ENCODE results near the gene TSPAN9. TPM values are rescaled to one million over a fixed set of nuclear protein-coding genes. Genes with fewer than 3 reads are reported as not detected.

TSPAN9 gene
- total RNA-seq, 1 donor from 2014 or later = 49.4 TPM

GRCh38 chr12:3283137-3283680, 206.0 kb downstream of the TSPAN9 start:
- Mint-ChIP-seq H3K27me3 (ENCODE audit: low read depth) (no peaks in the 10 kb centered on the region), H3K27ac (no peak overlapping the region), H3K9me3 (no peaks in the 10 kb centered on the region), H3K4me3 (no peak overlapping the region), H3K4me1 (no peaks in the 10 kb centered on the region), H3K36me3 (peaks cover 10% of the 10 kb centered on the region)
- DNase-seq (ENCODE audit: low spot score in 2 of 2, unreplicated experiment in 2 of 2) = no peak
- TF ChIP-seq, protein P1, sequence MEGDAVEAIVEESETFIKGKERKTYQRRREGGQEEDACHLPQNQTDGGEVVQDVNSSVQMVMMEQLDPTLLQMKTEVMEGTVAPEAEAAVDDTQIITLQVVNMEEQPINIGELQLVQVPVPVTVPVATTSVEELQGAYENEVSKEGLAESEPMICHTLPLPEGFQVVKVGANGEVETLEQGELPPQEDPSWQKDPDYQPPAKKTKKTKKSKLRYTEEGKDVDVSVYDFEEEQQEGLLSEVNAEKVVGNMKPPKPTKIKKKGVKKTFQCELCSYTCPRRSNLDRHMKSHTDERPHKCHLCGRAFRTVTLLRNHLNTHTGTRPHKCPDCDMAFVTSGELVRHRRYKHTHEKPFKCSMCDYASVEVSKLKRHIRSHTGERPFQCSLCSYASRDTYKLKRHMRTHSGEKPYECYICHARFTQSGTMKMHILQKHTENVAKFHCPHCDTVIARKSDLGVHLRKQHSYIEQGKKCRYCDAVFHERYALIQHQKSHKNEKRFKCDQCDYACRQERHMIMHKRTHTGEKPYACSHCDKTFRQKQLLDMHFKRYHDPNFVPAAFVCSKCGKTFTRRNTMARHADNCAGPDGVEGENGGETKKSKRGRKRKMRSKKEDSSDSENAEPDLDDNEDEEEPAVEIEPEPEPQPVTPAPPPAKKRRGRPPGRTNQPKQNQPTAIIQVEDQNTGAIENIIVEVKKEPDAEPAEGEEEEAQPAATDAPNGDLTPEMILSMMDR (IDR thresholded peaks at IDR 0.05; ENCODE audit: unreplicated experiment) = no peak

GRCh38 chr12:3284405-3284804, 207.2 kb downstream of the TSPAN9 start:
- Mint-ChIP-seq H3K9me3 (no peaks in the 10 kb centered on the region), H3K27ac (no peak overlapping the region), H3K36me3 (peaks cover 8% of the 10 kb centered on the region), H3K27me3 (ENCODE audit: low read depth) (no peaks in the 10 kb centered on the region), H3K4me3 (no peak overlapping the region), H3K4me1 (no peaks in the 10 kb centered on the region)
- TF ChIP-seq, protein P1 (IDR thresholded peaks at IDR 0.05; ENCODE audit: unreplicated experiment) = no peak
- no peak for DNase-seq (ENCODE audit: low spot score in 2 of 2, unreplicated experiment in 2 of 2)

DNA sequence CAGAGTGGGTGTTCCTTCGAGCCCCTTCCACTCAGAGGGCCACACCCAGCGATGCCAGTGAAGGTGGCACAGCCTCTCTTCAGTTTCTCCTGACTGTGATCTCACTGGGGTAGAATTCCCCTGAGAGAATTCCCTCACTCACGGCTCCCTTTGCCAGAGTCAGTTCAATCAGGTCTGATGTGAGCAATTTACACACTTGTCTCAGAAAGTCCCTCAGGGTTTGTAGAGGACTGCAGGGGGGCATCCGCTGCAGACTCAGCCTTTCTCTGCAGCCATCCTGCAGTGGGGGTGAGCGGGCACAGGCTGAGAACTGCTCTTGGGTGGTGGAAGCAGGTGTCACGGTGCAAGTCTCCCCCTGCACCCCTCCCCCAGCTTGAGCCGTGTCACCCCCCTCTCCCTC, 208.4 kb downstream of the TSPAN9 start:
- no peak overlapping the region for H3K27ac Mint-ChIP-seq
- H3K27me3 Mint-ChIP-seq (ENCODE audit: low read depth) = no peaks in the 10 kb centered on the region
- no peaks in the 10 kb centered on the region for H3K4me1 Mint-ChIP-seq
- TF ChIP-seq, protein P1 (IDR thresholded peaks at IDR 0.05; ENCODE audit: unreplicated experiment) = no peak
- no peak for DNase-seq (ENCODE audit: low spot score in 2 of 2, unreplicated experiment in 2 of 2)
- no peak overlapping the region for H3K4me3 Mint-ChIP-seq
- peaks cover 8% of the 10 kb centered on the region for H3K36me3 Mint-ChIP-seq
- H3K9me3 Mint-ChIP-seq = no peaks in the 10 kb centered on the region

DNA sequence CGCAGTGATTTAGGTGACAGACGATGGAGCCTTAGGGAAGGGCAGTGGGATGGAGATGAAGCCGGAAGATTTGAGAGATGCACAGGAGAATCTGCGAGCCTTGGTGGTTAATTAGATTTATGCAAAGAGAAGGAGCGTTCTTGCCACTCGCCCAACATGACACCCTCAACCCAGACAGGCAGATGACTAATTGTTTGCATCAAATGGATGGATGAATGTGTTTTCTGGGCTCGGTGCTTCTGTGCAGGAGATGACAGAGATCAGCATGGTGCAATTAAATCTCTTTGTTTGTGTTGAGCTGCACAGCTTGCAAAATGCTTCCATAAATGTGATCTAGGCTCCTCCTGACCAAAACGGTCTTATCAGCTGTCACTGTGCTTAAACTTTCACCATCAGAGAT, 211.5 kb downstream of the TSPAN9 start:
- H3K9me3 Mint-ChIP-seq = no peaks in the 10 kb centered on the region
- no peak overlapping the region for H3K27ac Mint-ChIP-seq
- H3K4me3 Mint-ChIP-seq = no peak overlapping the region

DNA sequence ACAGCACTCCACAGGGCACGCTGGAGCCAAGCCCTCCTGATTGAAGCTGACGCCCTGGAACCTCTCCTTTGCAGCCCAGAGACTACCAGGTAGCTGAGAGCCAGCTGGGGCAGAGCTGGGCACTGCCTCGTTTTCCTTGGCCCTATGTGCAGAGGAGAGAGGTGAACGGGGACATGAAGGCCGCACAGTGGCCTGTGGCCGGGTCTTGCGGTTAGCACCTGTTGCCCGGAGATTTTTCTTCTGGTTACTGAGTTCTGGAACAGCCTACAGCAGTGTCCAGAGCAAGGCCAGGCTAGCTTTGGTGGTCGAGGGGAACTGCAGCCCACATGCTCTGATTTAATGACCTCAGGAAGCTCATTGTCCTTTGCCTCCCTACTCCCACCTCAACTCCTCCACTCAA, 212.5 kb downstream of the TSPAN9 start:
- DNase-seq (ENCODE audit: low spot score in 2 of 2, unreplicated experiment in 2 of 2) = no peak
- no peak overlapping the region for H3K4me3 Mint-ChIP-seq
- no peak overlapping the region for H3K27ac Mint-ChIP-seq
- peaks cover 1% of the 10 kb centered on the region for H3K36me3 Mint-ChIP-seq
- H3K9me3 Mint-ChIP-seq = no peaks in the 10 kb centered on the region
- H3K4me1 Mint-ChIP-seq = no peaks in the 10 kb centered on the region
- H3K27me3 Mint-ChIP-seq (ENCODE audit: low read depth) = no peaks in the 10 kb centered on the region
- TF ChIP-seq, protein P1 (IDR thresholded peaks at IDR 0.05; ENCODE audit: unreplicated experiment) = no peak

More for the DNA sequence above, 211.5 kb downstream of the TSPAN9 start:
- H3K27me3 Mint-ChIP-seq (ENCODE audit: low read depth) = no peaks in the 10 kb centered on the region
- peaks cover 2% of the 10 kb centered on the region for H3K36me3 Mint-ChIP-seq
- TF ChIP-seq, protein P1 (IDR thresholded peaks at IDR 0.05; ENCODE audit: unreplicated experiment) = no peak
- DNase-seq (ENCODE audit: low spot score in 2 of 2, unreplicated experiment in 2 of 2) = no peak
- H3K4me1 Mint-ChIP-seq = no peaks in the 10 kb centered on the region

DNA sequence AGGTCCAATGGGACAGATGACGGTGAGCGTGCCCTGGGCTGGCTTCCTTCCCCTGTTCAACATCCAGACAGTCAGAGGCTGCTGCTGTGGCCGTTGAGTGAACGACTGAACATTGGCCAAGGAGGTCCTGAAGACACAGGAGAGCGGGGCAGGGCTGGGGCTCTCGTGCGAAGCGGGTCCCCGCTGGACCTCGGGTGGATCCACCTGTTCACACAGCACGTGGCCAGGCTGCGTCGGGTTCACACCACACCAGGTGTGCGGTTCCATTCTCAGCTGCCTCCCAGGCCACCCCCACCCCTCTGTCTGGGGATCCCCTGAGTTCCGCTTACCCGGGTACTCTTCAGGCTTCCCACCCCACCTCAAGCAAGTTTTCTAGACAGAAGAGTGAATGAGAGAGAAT, 214.8 kb downstream of the TSPAN9 start:
- Mint-ChIP-seq H3K27ac (no peak overlapping the region), H3K4me1 (peaks cover 7% of the 10 kb centered on the region), H3K4me3 (no peak overlapping the region), H3K27me3 (ENCODE audit: low read depth) (peaks cover 2% of the 10 kb centered on the region), H3K9me3 (no peaks in the 10 kb centered on the region), H3K36me3 (no peaks in the 10 kb centered on the region)
- no peak for DNase-seq (ENCODE audit: low spot score in 2 of 2, unreplicated experiment in 2 of 2)
- TF ChIP-seq, protein P1 (IDR thresholded peaks at IDR 0.05; ENCODE audit: unreplicated experiment) = no peak

All from mesothelial cell of epicardium (in vitro differentiated cells).